RWPE1 (cell line): ENCODE data around the gene MOSMO.
"Not testable (repeated sequence)": the region's sequence is repeated elsewhere in the genome, so short reads cannot be mapped to it uniquely, and the experiment has no call there.

Experiments
- CTCF ChIA-PET: fragments of 350-600 bp; sonication (Branson Sonifier 250); formaldehyde crosslinking; extraction: SDS; loops from one replicate; lab custom pipeline; 2021; lab: Yijun Ruan, JAX
- POLR2A ChIA-PET: fragments of 400-600 bp; formaldehyde crosslinking; extraction: SDS; loops from one replicate; lab custom pipeline; 2020; ENCODE audit warnings: antibody characterized with exemption; ENCODE audit not compliant: low non-redundant PET; lab: Yijun Ruan, JAX
- DNase-seq: peaks from one replicate; pipeline ENCODE4 v3.0.0; 2012; ENCODE audit warnings: low spot score
- H3K27ac ChIP-seq: fragments of 450-650 bp; 2 replicates; pipeline ENCODE4 v1.5.1; 2017
- TF ChIP-seq, protein P1 (sequence below): fragments of 450-650 bp; conservative IDR thresholded peaks from 2 replicates; pipeline ENCODE4 v1.5.1; 2017; ENCODE audit warnings: low read depth, mild to moderate bottlenecking

The MOSMO gene

DNA sequence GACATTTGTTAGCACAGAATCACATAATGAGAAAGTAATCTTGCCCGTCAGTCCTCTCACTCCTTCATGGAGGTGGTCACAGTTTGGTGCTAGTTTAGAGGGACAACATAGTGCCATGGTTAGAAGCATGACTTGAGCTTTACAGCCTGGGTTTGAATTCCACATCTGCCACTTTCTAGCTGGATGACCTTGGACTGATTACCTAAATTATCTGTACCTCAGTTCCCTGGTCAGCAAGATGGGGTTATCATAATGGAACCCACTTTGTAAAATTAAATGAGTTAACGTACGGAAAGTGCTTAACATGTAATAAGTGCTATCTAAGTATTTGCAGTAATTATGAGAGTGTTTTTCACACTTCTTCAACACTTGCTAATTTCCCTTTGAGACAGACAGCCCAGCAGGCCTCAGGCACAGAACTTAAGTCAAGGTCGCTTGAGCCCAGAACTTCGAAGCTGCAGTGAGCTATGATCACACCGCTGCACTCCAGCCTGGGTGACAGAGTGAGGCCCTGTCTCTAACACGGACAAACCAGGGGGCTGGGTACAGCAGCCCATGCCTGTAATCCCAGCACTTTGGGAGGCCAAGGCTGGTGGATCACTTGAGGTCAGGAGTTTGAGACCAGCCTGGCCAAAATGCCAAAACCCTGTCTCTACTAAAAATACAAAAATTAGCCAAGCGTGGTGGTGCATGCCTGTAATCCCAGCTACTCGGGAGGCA, 91.5 kb downstream of the MOSMO start:
- ChIA-PET POLR2A (interaction anchor here (1.1 kb wide), 1 partner anchor 91 kb away, joined by 3 read pairs; the partner anchor contains the start of gene MOSMO), CTCF (interaction anchor here (0.5 to 1.7 kb wide), 30 partner anchors 9 to 1515 kb away, joined by 3 to 18 read pairs (median 6); no protein-coding TSS in a partner anchor)
- TF ChIP-seq, protein P1, sequence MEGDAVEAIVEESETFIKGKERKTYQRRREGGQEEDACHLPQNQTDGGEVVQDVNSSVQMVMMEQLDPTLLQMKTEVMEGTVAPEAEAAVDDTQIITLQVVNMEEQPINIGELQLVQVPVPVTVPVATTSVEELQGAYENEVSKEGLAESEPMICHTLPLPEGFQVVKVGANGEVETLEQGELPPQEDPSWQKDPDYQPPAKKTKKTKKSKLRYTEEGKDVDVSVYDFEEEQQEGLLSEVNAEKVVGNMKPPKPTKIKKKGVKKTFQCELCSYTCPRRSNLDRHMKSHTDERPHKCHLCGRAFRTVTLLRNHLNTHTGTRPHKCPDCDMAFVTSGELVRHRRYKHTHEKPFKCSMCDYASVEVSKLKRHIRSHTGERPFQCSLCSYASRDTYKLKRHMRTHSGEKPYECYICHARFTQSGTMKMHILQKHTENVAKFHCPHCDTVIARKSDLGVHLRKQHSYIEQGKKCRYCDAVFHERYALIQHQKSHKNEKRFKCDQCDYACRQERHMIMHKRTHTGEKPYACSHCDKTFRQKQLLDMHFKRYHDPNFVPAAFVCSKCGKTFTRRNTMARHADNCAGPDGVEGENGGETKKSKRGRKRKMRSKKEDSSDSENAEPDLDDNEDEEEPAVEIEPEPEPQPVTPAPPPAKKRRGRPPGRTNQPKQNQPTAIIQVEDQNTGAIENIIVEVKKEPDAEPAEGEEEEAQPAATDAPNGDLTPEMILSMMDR: peak; percentile 17; the same call in 1 of the 2 replicates
- H3K27ac ChIP-seq: no peak overlapping the region
- no peak for DNase-seq

DNA sequence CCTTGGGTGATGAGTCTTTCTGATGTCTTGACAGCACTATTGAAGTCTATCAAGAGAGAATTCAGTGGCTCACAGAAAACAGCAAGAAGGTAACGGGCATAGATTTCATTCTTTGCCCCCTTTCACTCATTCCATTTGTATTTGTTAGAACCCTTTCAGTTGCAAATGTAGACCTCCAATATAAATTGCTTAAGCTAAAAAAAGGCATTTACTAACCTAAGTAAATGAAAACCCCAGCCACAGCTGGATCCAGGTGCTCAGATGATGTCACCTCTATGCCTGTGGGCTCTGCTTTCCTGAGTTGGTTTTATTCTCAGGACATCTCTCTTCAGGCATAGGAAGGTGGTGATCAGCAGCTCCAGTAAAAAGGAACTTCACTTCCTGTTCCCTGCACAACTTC, 95.5 kb downstream of the MOSMO start:
- no peak for DNase-seq
- TF ChIP-seq, protein P1: no peak
- ChIA-PET POLR2A (no interaction called here), CTCF (no interaction called here)
- H3K27ac ChIP-seq: no peak overlapping the region

DNA sequence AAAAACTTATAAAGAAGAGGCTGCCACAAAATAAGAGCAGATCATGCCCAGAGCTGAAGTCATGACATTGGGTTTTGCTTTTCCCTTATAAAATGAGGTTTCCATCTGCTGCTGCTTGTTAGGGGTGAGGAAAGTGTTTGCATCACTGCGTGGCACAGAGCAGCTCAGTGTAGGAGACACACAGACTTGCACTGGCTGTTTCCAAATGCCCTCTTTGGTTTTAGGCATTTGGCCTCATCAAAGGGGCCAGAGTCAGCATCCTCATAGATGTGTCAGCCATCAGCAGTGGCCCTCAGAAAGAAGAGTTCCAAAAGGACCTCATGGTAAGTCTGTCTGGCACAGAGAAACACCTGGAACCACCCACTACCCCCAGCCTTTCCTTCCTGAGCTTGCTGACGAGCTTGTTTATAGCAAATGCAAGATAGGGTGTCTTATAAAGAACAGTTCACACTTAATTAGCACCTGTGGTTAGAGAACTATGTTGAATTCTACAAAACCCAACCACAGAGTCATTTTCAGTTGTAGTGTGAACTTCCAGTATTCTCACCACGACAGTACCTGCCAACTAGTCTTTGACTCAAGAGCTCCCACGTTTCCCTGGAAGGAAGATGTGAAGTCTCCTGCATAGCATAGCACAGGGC, 101.5 kb downstream of the MOSMO start:
- TF ChIP-seq, protein P1: no peak
- DNase-seq: no peak
- H3K27ac ChIP-seq: no peak overlapping the region
- POLR2A ChIA-PET: interaction anchor here (0.5 kb wide), 1 partner anchor 12 kb away, joined by 3 read pairs; no protein-coding TSS in a partner anchor
- CTCF ChIA-PET: interaction anchor here (0.9 kb wide), 1 partner anchor 10 kb away, joined by 4 read pairs; no protein-coding TSS in a partner anchor

DNA sequence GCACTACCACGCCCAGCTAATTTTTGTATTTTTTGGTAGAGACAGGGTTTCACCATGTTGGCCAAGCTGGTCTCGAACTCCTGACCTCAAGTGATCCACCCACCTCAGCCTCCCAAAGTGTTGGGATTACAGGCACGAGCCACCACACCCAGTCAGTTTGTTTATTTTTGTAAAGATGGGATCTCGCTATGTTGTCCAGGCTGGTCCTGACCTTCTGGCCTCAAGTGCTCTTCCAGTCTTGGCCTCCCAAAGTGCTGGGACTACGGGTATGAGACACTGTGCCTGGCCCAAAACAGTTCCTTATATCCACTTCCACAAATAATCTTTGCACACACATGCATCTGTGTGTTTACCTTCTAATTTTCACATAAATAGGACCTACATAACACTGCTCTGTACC, 103.7 kb downstream of the MOSMO start:
- POLR2A ChIA-PET, DNase-seq, H3K27ac ChIP-seq, CTCF ChIA-PET: not testable (repeated sequence)

DNA sequence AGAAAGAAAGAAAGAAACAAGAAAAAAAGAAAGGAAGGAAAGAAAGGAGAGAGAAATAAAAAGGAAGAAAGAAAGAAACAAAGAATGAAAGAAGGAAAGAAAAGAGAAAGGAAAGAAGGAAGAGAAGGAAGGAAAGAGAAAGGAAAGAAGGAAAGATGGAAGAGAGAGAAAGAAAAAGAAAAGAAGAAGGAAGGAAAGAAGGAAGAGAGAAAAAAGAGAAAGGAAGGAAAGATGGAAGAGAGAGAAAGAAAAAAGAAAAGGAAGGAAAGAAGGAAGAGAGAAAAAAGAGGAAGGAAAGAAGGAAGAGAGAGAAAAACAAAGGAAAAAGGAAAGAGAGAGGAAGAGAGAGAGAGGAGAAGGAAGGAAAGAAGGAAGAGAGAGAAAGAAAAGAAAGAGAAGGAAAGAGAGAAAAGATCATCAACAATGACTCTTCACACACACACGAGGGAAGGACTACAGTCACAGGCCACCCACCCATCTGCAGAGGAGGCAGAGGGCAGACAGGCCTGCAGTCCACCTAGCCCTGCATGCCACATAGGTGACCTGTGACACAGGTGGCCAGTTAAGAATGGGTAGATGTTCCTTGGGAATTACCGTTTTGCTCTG, 108.3 kb downstream of the MOSMO start:
- no peak for DNase-seq
- TF ChIP-seq, protein P1: no peak
- POLR2A ChIA-PET: no interaction called here

DNA sequence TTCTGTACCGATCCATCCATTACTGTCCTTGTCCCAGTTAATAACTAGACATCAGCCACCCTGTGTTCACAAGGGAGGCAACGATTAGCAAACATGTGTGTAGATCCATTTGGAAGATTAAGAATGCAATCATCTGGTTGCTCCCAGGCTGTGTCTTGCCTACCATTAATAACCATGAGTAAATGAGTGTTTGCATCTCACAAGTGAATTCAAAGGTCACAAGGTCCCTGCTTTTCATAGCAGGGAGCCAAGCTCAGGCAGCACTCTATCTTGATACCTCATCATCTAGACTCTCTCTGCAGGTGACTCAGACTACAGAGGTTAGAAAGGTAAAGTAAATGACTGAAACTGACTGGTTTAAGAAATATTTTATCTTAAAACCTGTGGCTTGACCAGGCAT, 109.7 kb downstream of the MOSMO start:
- TF ChIP-seq, protein P1: no peak
- peak; percentile 41 for DNase-seq
- no peak overlapping the region for H3K27ac ChIP-seq
- ChIA-PET CTCF (no interaction called here), POLR2A (no interaction called here)

More for the DNA sequence above, 108.3 kb downstream of the MOSMO start:
- CTCF ChIA-PET: no interaction called here
- no peak overlapping the region for H3K27ac ChIP-seq
